HepG2 (cell line): ENCODE measurements around the gene CASKIN2. TPM values are rescaled to one million over a fixed set of nuclear protein-coding genes. Genes with fewer than 3 reads are reported as not detected.

ENCODE experiments used
- CENPT ChIP-seq: sonication (generic); formaldehyde crosslinking; IDR thresholded peaks from 2 replicates; pipeline ENCODE4 v1.8.0; 2022; ENCODE audit warnings: low read depth, mild to moderate bottlenecking, moderate library complexity, missing genetic modification reagents
- CSRNP1 ChIP-seq: sonication (generic); formaldehyde crosslinking; IDR thresholded peaks from 2 replicates; pipeline ENCODE4 v1.8.1; 2023; ENCODE audit warnings: mild to moderate bottlenecking, missing genetic modification reagents
- EED ChIP-seq: sonication (generic); formaldehyde crosslinking; IDR thresholded peaks from 2 replicates; pipeline ENCODE4 v1.5.0; 2020; ENCODE audit warnings: mild to moderate bottlenecking, missing genetic modification reagents
- FLYWCH1 ChIP-seq: sonication (generic); formaldehyde crosslinking; IDR thresholded peaks from 2 replicates; pipeline ENCODE4 v1.8.1; 2023; ENCODE audit warnings: mild to moderate bottlenecking, missing genetic modification reagents
- HMGXB3 ChIP-seq: sonication (generic); formaldehyde crosslinking; IDR thresholded peaks from 2 replicates; pipeline ENCODE4 v1.4.0; 2020; ENCODE audit warnings: missing genetic modification reagents, borderline replicate concordance
- KDM5B ChIP-seq: sonication (generic); formaldehyde crosslinking; IDR thresholded peaks from 2 replicates; pipeline ENCODE4 v1.4.0; 2020; ENCODE audit warnings: missing genetic modification reagents, mild to moderate bottlenecking, borderline replicate concordance
- MAFF ChIP-seq: IDR thresholded peaks from 2 replicates; pipeline ENCODE4 v1.6.1; 2011; ENCODE audit warnings: low read depth, low read length, improper control_type of control experiment
- MTA3 ChIP-seq: sonication (generic); formaldehyde crosslinking; IDR thresholded peaks from 2 replicates; pipeline ENCODE4 v1.4.0; 2020; ENCODE audit warnings: missing genetic modification reagents
- NFRKB ChIP-seq: fragments of 450-650 bp; IDR thresholded peaks from 2 replicates; pipeline ENCODE4 v1.6.1; 2017
- RAD51 ChIP-seq: fragments of 450-650 bp; IDR thresholded peaks from 2 replicates; pipeline ENCODE4 v1.6.1; 2016; ENCODE audit warnings: borderline replicate concordance
- SKIL ChIP-seq: sonication (generic); formaldehyde crosslinking; IDR thresholded peaks from 2 replicates; pipeline ENCODE4 v1.8.0; 2022; ENCODE audit warnings: missing genetic modification reagents, mild to moderate bottlenecking, moderate library complexity, borderline replicate concordance
- SNRNP70 ChIP-seq: fragments of 200-400 bp; formaldehyde crosslinking; IDR thresholded peaks from 2 replicates; pipeline ENCODE4 v1.6.1; 2017; ENCODE audit warnings: mild to moderate bottlenecking, low read depth, low read length, moderate library complexity
- ZFAT ChIP-seq: sonication (generic); formaldehyde crosslinking; conservative IDR thresholded peaks from 2 replicates; pipeline ENCODE4 v1.8.1; 2023; ENCODE audit warnings: missing genetic modification reagents, inconsistent platforms
- ZGPAT ChIP-seq: IDR thresholded peaks from 2 replicates; pipeline ENCODE4 v1.6.1; 2016; ENCODE audit warnings: mild to moderate bottlenecking
- ZNF264 ChIP-seq: sonication (generic); formaldehyde crosslinking; IDR thresholded peaks from 2 replicates; pipeline ENCODE4 v1.4.0; 2020; ENCODE audit warnings: missing genetic modification reagents
- ZNF362 ChIP-seq: sonication (generic); formaldehyde crosslinking; IDR thresholded peaks from 2 replicates; pipeline ENCODE4 v1.4.0; 2020; ENCODE audit warnings: missing genetic modification reagents, mild to moderate bottlenecking, borderline replicate concordance
- ZNF580 ChIP-seq: IDR thresholded peaks from 2 replicates; pipeline ENCODE4 v1.6.1; 2016; ENCODE audit warnings: low read depth, borderline replicate concordance
- polyA plus RNA-seq, 8 experiments: library from polyadenylated mRNA; depleted of rRNA in 3 of 8; stranded (reverse) in 7 of 8; unstranded in 1 of 8; fragments of >200 nt; fragmentation: Illumina TruSeq in 4 of 8; extraction: Trizol in 4 of 8; gene quantifications; 2 replicates each; pipeline versions ENCODE4 v1.2.1 to v1.2.3, GENCODE V29; 2011 to 2016; ENCODE audit warnings: low read depth in 4 of 8, missing spikeins in 1 of 8, mixed read lengths in 1 of 8; ENCODE audit not compliant: insufficient read depth in 1 of 8
- total RNA-seq, 5 experiments: library from RNA; depleted of rRNA; stranded (reverse); fragments of >200 nt; fragmentation: Illumina TruSeq; extraction: Trizol; gene quantifications; 2 replicates each; pipeline ENCODE4 v1.2.3, GENCODE V29; 2016; ENCODE audit warnings: low read depth in 1 of 5

The CASKIN2 gene
- total and polyA plus RNA-seq, 2 of the 13 experiments (the other 11 are each of a cell fraction or from before 2014, with no cell fraction given): 5.2 to 7.8 TPM

- TF ChIP-seq SKIL (peak; percentile 82), ZFAT (CRISPR knock-in tag) (no peak), FLYWCH1 (no peak), MAFF (no peak), RAD51 (no peak), CSRNP1 (peak; percentile 89), EED (CRISPR knock-in tag) (no peak), ZNF580 (CRISPR knock-in tag) (peak; percentile 89; the same call in 1 of the 2 replicates), CENPT (CRISPR knock-in tag) (no peak), ZNF362 (CRISPR knock-in tag) (no peak; the same call in 1 of the 2 replicates), ZNF264 (CRISPR knock-in tag) (peak; percentile 80; the same call in 1 of the 2 replicates), KDM5B (CRISPR knock-in tag) (peak; percentile 86; the same call in 1 of the 2 replicates), HMGXB3 (peak; percentile 74; the same call in 1 of the 2 replicates), NFRKB (no peak), MTA3 (CRISPR knock-in tag) (no peak), ZGPAT (CRISPR knock-in tag) (peak; percentile 89), SNRNP70 (no peak)
These were observed 3.4 kb downstream of the CASKIN2 start (continued) for GRCh38 chr17:75511610-75512575.
